ENCODE results near the gene NRARP. TPM values are rescaled to one million over a fixed set of nuclear protein-coding genes. Genes with fewer than 3 reads are reported as not detected.

NRARP gene
- total RNA-seq, 1 donor from 2014 or later = 20.7 TPM

- DNase-seq (ENCODE audit: low spot score) = peak; percentile 91
- Histone ChIP-seq H3K9me3 (ENCODE audit: low read depth) (no peaks in the 10 kb centered on the region), H3K79me2 (ENCODE audit: low read depth) (peaks cover 18% of the 10 kb centered on the region), H4K20me1 (ENCODE audit: low read depth) (peaks cover 50% of the 10 kb centered on the region), H2AFZ (replicated peaks) (no peak overlapping the region), H3K9ac (peak overlapping the region; percentile 28), H3K27me3 (peaks cover 44% of the 10 kb centered on the region), H3K27ac (no peak overlapping the region), H3K36me3 (no peaks in the 10 kb centered on the region), H3K4me1 (peaks cover 68% of the 10 kb centered on the region), H3K4me3 (peak overlapping the region; percentile 83), H3K4me2 (peak overlapping the region; percentile 99), H3F3A (ENCODE audit: low read depth) (peaks cover 75% of the 10 kb centered on the region)
- no peak overlapping the region for H3K27ac Mint-ChIP-seq
- H3K4me3 Mint-ChIP-seq = peak overlapping the region; percentile 98
- TF ChIP-seq EZH2phosphoT487 (IDR thresholded peaks at IDR 0.05) (no peak), EZH2 (IDR thresholded peaks at IDR 0.05) (peak; percentile 36)
- TF ChIP-seq, protein P1, sequence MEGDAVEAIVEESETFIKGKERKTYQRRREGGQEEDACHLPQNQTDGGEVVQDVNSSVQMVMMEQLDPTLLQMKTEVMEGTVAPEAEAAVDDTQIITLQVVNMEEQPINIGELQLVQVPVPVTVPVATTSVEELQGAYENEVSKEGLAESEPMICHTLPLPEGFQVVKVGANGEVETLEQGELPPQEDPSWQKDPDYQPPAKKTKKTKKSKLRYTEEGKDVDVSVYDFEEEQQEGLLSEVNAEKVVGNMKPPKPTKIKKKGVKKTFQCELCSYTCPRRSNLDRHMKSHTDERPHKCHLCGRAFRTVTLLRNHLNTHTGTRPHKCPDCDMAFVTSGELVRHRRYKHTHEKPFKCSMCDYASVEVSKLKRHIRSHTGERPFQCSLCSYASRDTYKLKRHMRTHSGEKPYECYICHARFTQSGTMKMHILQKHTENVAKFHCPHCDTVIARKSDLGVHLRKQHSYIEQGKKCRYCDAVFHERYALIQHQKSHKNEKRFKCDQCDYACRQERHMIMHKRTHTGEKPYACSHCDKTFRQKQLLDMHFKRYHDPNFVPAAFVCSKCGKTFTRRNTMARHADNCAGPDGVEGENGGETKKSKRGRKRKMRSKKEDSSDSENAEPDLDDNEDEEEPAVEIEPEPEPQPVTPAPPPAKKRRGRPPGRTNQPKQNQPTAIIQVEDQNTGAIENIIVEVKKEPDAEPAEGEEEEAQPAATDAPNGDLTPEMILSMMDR (IDR thresholded peaks at IDR 0.05) = peak; percentile 50
- H3K4me1 Mint-ChIP-seq = peaks cover 49% of the 10 kb centered on the region
- no peaks in the 10 kb centered on the region for H3K9me3 Mint-ChIP-seq
- peaks cover 9% of the 10 kb centered on the region for H3K27me3 Mint-ChIP-seq (ENCODE audit: insufficient read depth, low read depth)
- peaks cover 3% of the 10 kb centered on the region for H3K36me3 Mint-ChIP-seq
Observed at GRCh38 chr9:137301081-137301947, 757 bp downstream of the NRARP start.

GRCh38 chr9:137300567-137301080 lies 1.4 kb downstream of the NRARP start:
- peak overlapping the region; percentile 98 for H3K4me3 Mint-ChIP-seq
- Histone ChIP-seq H3K4me1 (peaks cover 63% of the 10 kb centered on the region), H3K36me3 (no peaks in the 10 kb centered on the region), H3K4me3 (peak overlapping the region; percentile 83), H4K20me1 (ENCODE audit: low read depth) (peaks cover 50% of the 10 kb centered on the region), H3K4me2 (peak overlapping the region; percentile 99), H3K27me3 (peaks cover 50% of the 10 kb centered on the region), H3F3A (ENCODE audit: low read depth) (peaks cover 75% of the 10 kb centered on the region), H2AFZ (replicated peaks) (no peak overlapping the region), H3K79me2 (ENCODE audit: low read depth) (peaks cover 18% of the 10 kb centered on the region), H3K9me3 (ENCODE audit: low read depth) (no peaks in the 10 kb centered on the region), H3K27ac (no peak overlapping the region), H3K9ac (peak overlapping the region; percentile 28)
- peak; percentile 32 for TF ChIP-seq EZH2 (IDR thresholded peaks at IDR 0.05)
- no peak for TF ChIP-seq EZH2phosphoT487 (IDR thresholded peaks at IDR 0.05)
- TF ChIP-seq, protein P1 (IDR thresholded peaks at IDR 0.05) = no peak
- H3K36me3 Mint-ChIP-seq = peaks cover 3% of the 10 kb centered on the region
- H3K27ac Mint-ChIP-seq = no peak overlapping the region
- H3K9me3 Mint-ChIP-seq = no peaks in the 10 kb centered on the region
- H3K4me1 Mint-ChIP-seq = peaks cover 51% of the 10 kb centered on the region
- peaks cover 9% of the 10 kb centered on the region for H3K27me3 Mint-ChIP-seq (ENCODE audit: insufficient read depth, low read depth)
- peak; percentile 90 for DNase-seq (ENCODE audit: low spot score)

- Histone ChIP-seq H2AFZ (replicated peaks) (no peak overlapping the region), H4K20me1 (ENCODE audit: low read depth) (peaks cover 50% of the 10 kb centered on the region), H3K4me2 (peak overlapping the region; percentile 99), H3F3A (ENCODE audit: low read depth) (peaks cover 71% of the 10 kb centered on the region), H3K9me3 (ENCODE audit: low read depth) (no peaks in the 10 kb centered on the region), H3K4me1 (peaks cover 57% of the 10 kb centered on the region), H3K27me3 (peaks cover 56% of the 10 kb centered on the region), H3K4me3 (peak overlapping the region; percentile 83), H3K79me2 (ENCODE audit: low read depth) (peaks cover 18% of the 10 kb centered on the region), H3K36me3 (no peaks in the 10 kb centered on the region), H3K9ac (no peak overlapping the region), H3K27ac (no peak overlapping the region)
- Mint-ChIP-seq H3K4me1 (peaks cover 45% of the 10 kb centered on the region), H3K27me3 (ENCODE audit: insufficient read depth, low read depth) (peaks cover 9% of the 10 kb centered on the region), H3K27ac (peak overlapping the region; percentile 81), H3K4me3 (peak overlapping the region; percentile 98), H3K9me3 (no peaks in the 10 kb centered on the region), H3K36me3 (peaks cover 3% of the 10 kb centered on the region)
- DNase-seq (ENCODE audit: low spot score) = peak; percentile 59
- TF ChIP-seq EZH2phosphoT487 (IDR thresholded peaks at IDR 0.05) (no peak), EZH2 (IDR thresholded peaks at IDR 0.05) (no peak)
- TF ChIP-seq, protein P1 (IDR thresholded peaks at IDR 0.05) = no peak
Observed at GRCh38 chr9:137299938-137300337, 2.1 kb downstream of the NRARP start.

Data from neural progenitor cell (in vitro differentiated cells).